GM13977 (cell line): ENCODE results near the gene PRDX1.
"Not testable (repeated sequence)": the region's sequence is repeated elsewhere in the genome, so short reads cannot be mapped to it uniquely, and the experiment has no call there.

ENCODE experiments used
- DNase-seq: peaks from one replicate; pipeline ENCODE4 v3.0.0; 2012; ENCODE audit warnings: low spot score
- in situ Hi-C: fragments of 300-500 bp; cut with MboI; formaldehyde crosslinking; loops from one replicate; pipeline ENCODE4 v1.12.0; 2022; ENCODE audit warnings: low sequenced_read_pairs, low pct_unique_long_range_greater_than_20kb, mixed read lengths, inconsistent platforms; ENCODE audit not compliant: unreplicated experiment
- TF ChIP-seq, protein P1 (sequence below): IDR thresholded peaks from 2 replicates; pipeline ENCODE4 v1.5.1; 2012; ENCODE audit warnings: mild to moderate bottlenecking, control low read depth; ENCODE audit not compliant: insufficient read depth; ENCODE audit errors: extremely low read depth, missing control alignments

PRDX1 gene

GRCh38 chr1:45522324-45523104, 830 bp upstream of the PRDX1 start:
- in situ Hi-C loops = no loop called here
- TF ChIP-seq, protein P1, sequence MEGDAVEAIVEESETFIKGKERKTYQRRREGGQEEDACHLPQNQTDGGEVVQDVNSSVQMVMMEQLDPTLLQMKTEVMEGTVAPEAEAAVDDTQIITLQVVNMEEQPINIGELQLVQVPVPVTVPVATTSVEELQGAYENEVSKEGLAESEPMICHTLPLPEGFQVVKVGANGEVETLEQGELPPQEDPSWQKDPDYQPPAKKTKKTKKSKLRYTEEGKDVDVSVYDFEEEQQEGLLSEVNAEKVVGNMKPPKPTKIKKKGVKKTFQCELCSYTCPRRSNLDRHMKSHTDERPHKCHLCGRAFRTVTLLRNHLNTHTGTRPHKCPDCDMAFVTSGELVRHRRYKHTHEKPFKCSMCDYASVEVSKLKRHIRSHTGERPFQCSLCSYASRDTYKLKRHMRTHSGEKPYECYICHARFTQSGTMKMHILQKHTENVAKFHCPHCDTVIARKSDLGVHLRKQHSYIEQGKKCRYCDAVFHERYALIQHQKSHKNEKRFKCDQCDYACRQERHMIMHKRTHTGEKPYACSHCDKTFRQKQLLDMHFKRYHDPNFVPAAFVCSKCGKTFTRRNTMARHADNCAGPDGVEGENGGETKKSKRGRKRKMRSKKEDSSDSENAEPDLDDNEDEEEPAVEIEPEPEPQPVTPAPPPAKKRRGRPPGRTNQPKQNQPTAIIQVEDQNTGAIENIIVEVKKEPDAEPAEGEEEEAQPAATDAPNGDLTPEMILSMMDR = no peak
- peak; percentile 56 for DNase-seq

GRCh38 chr1:45519774-45520173, 1.9 kb downstream of the PRDX1 start:
- DNase-seq, in situ Hi-C loops: not testable (repeated sequence)

- DNase-seq = no peak
- TF ChIP-seq, protein P1 = no peak
- in situ Hi-C loops = no loop called here
Measured at GRCh38 chr1:45518910-45519309, 2.8 kb downstream of the PRDX1 start.

- in situ Hi-C loops, DNase-seq: not testable (repeated sequence)
Measured at GRCh38 chr1:45518366-45518765, 3.3 kb downstream of the PRDX1 start.

GRCh38 chr1:45516465-45516864, 5.2 kb downstream of the PRDX1 start:
- in situ Hi-C loops = no loop called here
- TF ChIP-seq, protein P1 = no peak
- DNase-seq = no peak

DNA sequence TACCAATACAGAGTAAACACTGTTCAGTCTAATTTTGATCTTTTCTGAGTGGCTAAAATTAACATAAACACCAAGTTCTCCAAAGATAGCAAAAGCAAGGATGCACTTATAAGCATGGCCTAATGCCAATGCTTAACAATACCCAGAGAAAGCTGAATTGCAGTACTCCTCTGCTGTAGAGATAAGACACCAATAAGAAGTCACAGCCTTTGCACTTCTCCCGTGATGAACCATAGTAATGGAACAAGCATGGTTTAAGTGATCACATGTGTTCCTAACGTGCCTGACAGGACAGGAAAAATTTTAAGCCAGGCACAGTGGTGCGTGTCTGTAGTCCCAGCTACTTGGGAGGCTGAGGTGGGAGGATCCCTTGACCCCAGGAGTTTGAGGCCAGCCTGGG, 5.6 kb downstream of the PRDX1 start:
- TF ChIP-seq, protein P1 = no peak
- in situ Hi-C loops = no loop called here
- DNase-seq = no peak

DNA sequence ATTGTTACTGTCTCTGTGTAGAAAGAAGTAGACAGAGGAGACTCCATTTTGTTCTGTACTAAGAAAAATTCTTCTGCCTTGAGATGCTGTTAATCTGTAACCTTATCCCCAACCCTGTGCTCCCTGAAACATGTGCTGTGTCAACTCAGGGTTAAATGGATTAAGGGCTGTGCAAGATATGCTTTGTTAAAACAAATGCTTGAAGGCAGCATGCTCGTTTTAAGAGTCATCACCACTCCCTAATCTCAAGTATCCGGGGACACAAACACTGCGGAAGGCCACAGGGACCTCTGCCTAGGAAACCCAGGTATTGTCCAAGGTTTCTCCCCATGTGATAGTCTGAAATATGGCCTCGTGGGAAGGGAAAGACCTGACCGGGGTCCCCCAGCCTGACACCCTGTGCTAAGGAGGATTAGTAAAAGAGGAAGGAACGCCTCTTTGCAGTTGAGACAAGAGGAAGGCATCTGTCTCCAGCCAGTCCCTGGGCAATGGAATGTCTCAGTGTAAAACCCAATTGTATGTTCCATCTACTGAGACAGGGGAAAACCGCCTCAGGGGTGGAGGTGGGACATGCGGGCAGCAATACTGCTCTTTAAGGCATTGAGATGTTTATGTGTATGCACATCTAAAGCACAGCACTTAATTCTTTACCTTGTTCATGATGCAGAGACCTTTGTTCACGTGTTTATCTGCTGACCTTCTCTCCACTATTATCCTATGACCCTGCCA, 8.0 kb downstream of the PRDX1 start:
- in situ Hi-C loops, DNase-seq: not testable (repeated sequence)

GRCh38 chr1:45512641-45513054, 9.0 kb downstream of the PRDX1 start:
- peak; percentile 58 for DNase-seq
- TF ChIP-seq, protein P1 = peak; percentile 84
- in situ Hi-C loops = no loop called here
